Adipose tissue (tissue), 3 donors: ENCODE measurements around the gene CFAP65. TPM values are rescaled to one million over a fixed set of nuclear protein-coding genes. Genes with fewer than 3 reads are reported as not detected.

ENCODE experiments used
- H3K27ac ChIP-seq: one replicate; pipeline ENCODE4 v1.5.1; 2013; ENCODE audit warnings: low read depth, low read length
- WGBS, 3 donors: extraction: QIAGEN DNeasy Blood & Tissue Kit; methylation state at CpG; one replicate each; pipeline ENCODE4 v1.1.7; 2013; 5-methylcytosine and 5-hydroxymethylcytosine counted together
- polyA plus RNA-seq, 3 donors: library from polyadenylated mRNA; stranded (reverse); fragments of 200-250 nt; gene quantifications; one replicate each; pipeline ENCODE4 v1.2.3, GENCODE V29; 2013
- donor health status: healthy with polysubstance abuse.
- donor health status: Bipolar disorder and iron deficiency.
- donor health status: healthy.

Gene CFAP65
- polyA plus RNA-seq, 3 donors = 0.03 to 0.04 TPM; not detected in 1

DNA sequence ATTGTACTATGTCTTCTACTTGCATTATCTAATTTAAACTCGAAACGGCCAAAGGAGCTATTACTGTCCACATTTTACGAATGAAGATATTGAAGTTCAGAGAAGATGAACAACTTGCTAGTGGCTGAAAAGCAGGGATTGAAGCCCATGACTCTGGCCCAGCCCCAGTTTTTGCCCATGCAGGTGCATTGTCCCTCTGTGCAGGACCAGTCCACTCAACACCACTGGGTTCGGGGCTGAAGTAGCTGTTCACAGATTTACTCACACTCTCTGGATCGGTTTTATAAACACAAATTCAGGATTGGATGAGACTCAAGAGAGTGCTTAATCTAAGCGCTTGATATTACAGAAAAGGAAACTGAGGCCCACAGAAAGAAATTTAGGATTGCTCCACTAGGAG is 20.8 kb upstream of the CFAP65 start:
- no peak overlapping the region for H3K27ac ChIP-seq
- 63 to 75% (median 72%) methylated on average over 6 of the region's 6 CpGs for WGBS, 3 donors

GRCh38 chr2:219060821-219061791 is 19.8 kb upstream of the CFAP65 start, which contains the start of gene IHH:
Gene IHH, minus strand, starts transcription at chr2:219060921. Its CDS starts 454 bp downstream, at chr2:219060467.
- 2 to 3% (median 3%) methylated on average over 39 to 76 of the region's 76 CpGs for WGBS, 3 donors
- no peak within 1 kb of the TSS for H3K27ac ChIP-seq

- H3K27ac ChIP-seq = no peak overlapping the region
- 2 to 4% (median 4%) methylated on average over 70 to 81 of the region's 81 CpGs for WGBS, 3 donors
Observed at GRCh38 chr2:219059725-219060682, 18.7 kb upstream of the CFAP65 start.

GRCh38 chr2:219059375-219059724 is 18.0 kb upstream of the CFAP65 start:
- H3K27ac ChIP-seq = no peak overlapping the region
- 2% methylated on average over 17 of the region's 17 CpGs for WGBS, 3 donors

- no peak overlapping the region for H3K27ac ChIP-seq
- 6 to 7% (median 6%) methylated on average over 42 of the region's 42 CpGs for WGBS, 3 donors
Observed at GRCh38 chr2:219058541-219059374, 17.4 kb upstream of the CFAP65 start.

- 2 to 5% (median 3%) methylated on average over 47 to 52 of the region's 52 CpGs for WGBS, 3 donors
- no peak overlapping the region for H3K27ac ChIP-seq
Observed at GRCh38 chr2:219057709-219058540, 16.6 kb upstream of the CFAP65 start.

- no peak overlapping the region for H3K27ac ChIP-seq
- 13 to 20% (median 14%) methylated on average over 40 of the region's 40 CpGs for WGBS, 3 donors
Observed at GRCh38 chr2:219056896-219057708, 15.8 kb upstream of the CFAP65 start.

DNA sequence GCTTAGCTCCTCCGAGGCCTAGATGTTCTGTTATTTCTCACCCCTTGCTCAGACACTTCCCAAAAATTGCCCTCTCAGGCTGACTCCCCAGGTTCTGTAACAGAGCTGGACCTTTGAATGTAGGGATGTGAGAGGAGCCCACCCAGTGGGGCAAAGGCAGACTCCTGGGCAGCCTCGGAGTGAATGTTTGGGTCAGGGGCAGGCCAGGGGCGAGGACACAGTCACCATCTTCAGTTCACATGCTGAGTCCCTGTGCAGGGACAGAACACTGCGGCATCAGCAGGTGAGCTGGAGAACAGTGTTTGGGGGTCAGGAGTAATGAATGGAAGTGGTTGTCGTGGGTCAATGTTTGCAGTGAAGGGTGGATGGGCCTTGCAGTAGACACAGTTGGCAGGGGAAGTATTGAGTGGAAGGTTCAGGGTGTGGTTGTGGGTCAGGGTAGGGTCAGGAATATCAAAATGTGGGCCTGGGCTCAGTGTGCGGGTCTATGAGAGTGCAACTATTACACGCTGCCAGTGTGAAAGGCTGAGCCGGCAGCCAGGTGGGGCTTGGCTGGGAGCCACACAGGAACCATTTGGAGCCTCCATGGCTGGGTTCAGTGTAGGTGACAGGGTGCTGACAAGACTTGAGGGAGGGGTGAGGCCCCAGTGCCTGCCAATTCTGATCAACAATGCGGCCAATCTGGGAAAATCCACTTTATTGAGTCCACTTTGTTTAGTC is 15.0 kb upstream of the CFAP65 start:
- H3K27ac ChIP-seq = no peak overlapping the region
- WGBS, 3 donors = 62 to 70% (median 67%) methylated on average over 9 of the region's 9 CpGs

GRCh38 chr2:219054956-219055903 is 13.9 kb upstream of the CFAP65 start:
- H3K27ac ChIP-seq = no peak overlapping the region
- WGBS, 3 donors = 84 to 91% (median 87%) methylated on average over 43 of the region's 43 CpGs

- WGBS, 3 donors = 57 to 71% (median 70%) methylated on average over 6 of the region's 6 CpGs
- H3K27ac ChIP-seq = no peak overlapping the region
Observed at GRCh38 chr2:219049282-219049681, 8.0 kb upstream of the CFAP65 start.

DNA sequence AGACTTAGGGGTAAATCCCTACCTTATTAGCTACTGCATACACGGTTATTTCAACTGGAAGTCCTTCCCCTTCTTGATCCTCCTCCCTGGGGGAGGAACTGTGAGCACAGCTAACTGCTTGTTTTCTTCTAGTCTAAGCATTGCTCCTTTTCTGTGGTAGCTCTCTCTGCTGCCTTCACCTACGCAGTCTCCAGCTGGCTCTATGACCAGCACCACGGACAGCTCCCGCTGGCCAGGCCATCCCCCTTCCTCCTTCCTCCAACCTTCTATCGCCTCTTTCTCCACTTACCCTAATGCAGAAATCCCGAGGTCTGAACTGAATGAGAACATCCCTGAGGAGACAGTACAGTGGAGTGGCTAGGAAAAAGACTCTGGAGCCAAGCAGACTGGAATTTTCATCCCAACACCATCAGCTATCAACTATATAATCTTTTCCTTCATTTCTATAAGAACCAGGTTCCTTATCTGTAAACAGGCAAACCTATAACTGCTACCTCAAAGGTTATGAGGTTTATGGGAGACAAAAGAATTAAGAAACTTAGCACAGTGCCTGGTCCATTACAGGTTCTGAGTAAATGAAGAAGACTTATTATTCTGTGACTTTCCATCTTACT is 4.7 kb upstream of the CFAP65 start:
- WGBS, 3 donors = 3 to 5% (median 5%) methylated on average over 6 of the region's 6 CpGs
- H3K27ac ChIP-seq = no peak overlapping the region

DNA sequence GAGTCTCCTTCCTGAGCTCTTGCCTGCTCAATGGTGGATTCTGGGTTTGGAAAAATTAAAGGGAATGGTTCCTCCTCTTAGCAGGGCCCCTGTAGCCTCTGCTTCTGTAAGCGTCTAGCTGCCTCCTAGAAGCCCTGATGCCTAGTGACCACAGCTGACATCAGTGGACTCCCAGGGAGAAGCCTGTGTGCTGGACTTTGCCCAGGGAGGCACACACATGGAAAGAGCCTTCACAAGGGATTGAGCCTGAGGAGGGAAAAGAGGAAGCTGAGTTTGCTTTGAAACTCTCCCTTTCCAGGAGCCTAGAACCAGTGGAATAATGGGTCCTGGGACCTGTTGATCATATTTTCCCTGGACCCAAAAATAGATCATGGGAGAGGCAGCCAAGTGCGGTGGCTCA is 1.4 kb upstream of the CFAP65 start:
- 55 to 81% (median 75%) methylated on average over 2 of the region's 2 CpGs for WGBS, 3 donors
- no peak overlapping the region for H3K27ac ChIP-seq

DNA sequence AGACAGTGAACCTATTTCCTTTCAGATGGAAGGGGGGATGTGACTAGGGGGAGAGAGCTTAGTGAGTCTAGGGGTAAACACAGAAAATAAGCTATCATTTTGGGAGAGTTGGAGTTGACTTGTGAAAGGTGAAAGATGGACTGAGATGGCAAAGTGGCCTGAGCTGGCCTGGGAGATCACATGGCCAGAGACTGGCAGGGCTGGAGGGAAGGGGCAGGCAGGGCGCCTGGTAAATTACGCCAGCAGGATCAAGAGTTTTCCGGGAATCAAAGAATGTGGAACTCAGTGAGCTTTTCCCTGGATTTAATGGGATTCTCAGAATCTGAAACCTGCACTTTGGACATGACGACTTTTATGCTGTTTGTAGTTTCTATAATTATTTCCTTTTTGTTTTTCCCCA is 841 bp upstream of the CFAP65 start:
- no peak overlapping the region for H3K27ac ChIP-seq
- WGBS, 3 donors = 68 to 81% (median 79%) methylated on average over 4 of the region's 4 CpGs

GRCh38 chr2:219038600-219038999 is 2.7 kb downstream of the CFAP65 start:
- H3K27ac ChIP-seq = no peak overlapping the region
- WGBS, 3 donors = 0 to 3% (median 0%) methylated on average over 1 of the region's 1 CpG
